Brain microvascular endothelial cell (primary cell): Measurements from ENCODE around the gene FRYL.
"Not testable (repeated sequence)": the region's sequence is repeated elsewhere in the genome, so short reads cannot be mapped to it uniquely, and the experiment has no call there.

Experiments used
- DNase-seq: peaks from one replicate; pipeline ENCODE4 v3.0.0-alpha.2; 2020
- H3K27ac ChIP-seq: fragments of 250-450 bp; sonication (Bioruptor Pico); 2 replicates; pipeline ENCODE4 v1.5.1; 2020; ENCODE audit warnings: mild to moderate bottlenecking, moderate library complexity
- H3K27me3 ChIP-seq: fragments of 250-450 bp; sonication (Bioruptor Pico); replicated peaks from 2 replicates; pipeline ENCODE4 v1.5.1; 2020; ENCODE audit warnings: mild to moderate bottlenecking
- H3K36me3 ChIP-seq: fragments of 250-450 bp; sonication (Bioruptor Pico); replicated peaks from 2 replicates; pipeline ENCODE4 v1.5.1; 2020; ENCODE audit warnings: mild to moderate bottlenecking
- H3K4me3 ChIP-seq: 2 replicates; pipeline ENCODE4 v1.5.1; 2011; ENCODE audit warnings: low read depth, mild to moderate bottlenecking, control low read depth, low read length, moderate library complexity
- in situ Hi-C: cut with HindIII; loops from 2 replicates; pipeline ENCODE4 v1.10.0; 2017; ENCODE audit warnings: low sequenced_read_pairs, low pct_ligation_motif_present
- TF ChIP-seq, protein P1 (sequence below): IDR thresholded peaks from 2 replicates; pipeline ENCODE4 v1.5.1; 2011; ENCODE audit warnings: low read depth, mild to moderate bottlenecking, moderate library complexity, low read length, control low read depth, inconsistent platforms; ENCODE audit errors: missing control alignments

Gene FRYL

DNA sequence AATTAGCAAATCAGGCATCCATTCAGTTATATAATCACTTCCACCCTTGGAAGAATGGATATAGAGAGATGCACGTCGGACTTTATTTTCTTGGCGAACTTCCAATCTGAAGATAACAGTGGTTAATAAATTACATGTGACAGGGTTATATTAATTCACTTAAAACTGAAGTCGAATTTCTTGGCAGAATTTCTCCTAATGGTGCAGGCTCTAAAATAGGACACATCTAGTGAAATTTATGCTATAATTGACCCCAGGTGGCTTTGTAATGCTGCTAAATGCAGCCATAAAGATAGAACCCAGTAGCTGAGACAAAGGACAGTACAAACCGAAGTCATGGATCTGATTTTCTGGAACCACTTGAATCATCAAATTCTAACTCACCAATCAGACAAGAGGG, 317.7 kb downstream of the FRYL start:
- Histone ChIP-seq H3K27ac (no peak overlapping the region), H3K4me3 (no peak overlapping the region), H3K36me3 (no peaks in the 10 kb centered on the region), H3K27me3 (no peaks in the 10 kb centered on the region)
- DNase-seq = no peak
- TF ChIP-seq, protein P1, sequence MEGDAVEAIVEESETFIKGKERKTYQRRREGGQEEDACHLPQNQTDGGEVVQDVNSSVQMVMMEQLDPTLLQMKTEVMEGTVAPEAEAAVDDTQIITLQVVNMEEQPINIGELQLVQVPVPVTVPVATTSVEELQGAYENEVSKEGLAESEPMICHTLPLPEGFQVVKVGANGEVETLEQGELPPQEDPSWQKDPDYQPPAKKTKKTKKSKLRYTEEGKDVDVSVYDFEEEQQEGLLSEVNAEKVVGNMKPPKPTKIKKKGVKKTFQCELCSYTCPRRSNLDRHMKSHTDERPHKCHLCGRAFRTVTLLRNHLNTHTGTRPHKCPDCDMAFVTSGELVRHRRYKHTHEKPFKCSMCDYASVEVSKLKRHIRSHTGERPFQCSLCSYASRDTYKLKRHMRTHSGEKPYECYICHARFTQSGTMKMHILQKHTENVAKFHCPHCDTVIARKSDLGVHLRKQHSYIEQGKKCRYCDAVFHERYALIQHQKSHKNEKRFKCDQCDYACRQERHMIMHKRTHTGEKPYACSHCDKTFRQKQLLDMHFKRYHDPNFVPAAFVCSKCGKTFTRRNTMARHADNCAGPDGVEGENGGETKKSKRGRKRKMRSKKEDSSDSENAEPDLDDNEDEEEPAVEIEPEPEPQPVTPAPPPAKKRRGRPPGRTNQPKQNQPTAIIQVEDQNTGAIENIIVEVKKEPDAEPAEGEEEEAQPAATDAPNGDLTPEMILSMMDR = no peak
- in situ Hi-C loops = no loop called here

DNA sequence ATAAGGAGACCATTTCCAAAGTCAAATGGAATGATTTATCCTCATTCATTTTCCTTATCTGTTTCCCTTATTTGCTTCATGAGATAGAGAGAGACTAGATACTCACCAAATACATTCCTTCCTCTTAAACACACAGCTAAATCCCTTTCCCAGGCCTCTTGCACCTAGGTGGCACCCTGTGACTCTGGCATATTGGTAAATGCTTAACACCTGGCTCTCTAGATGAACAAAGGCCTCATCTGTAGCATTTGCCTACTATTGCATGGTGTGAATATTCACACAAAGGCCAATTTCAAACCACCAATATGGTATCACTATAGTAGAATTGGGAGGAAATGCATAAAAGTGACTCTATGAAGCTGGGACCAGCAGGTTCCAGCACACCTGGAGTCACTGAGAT, 319.1 kb downstream of the FRYL start:
- Histone ChIP-seq H3K27ac (no peak overlapping the region), H3K4me3 (no peak overlapping the region), H3K36me3 (no peaks in the 10 kb centered on the region), H3K27me3 (no peaks in the 10 kb centered on the region)
- in situ Hi-C loops = no loop called here
- DNase-seq = no peak
- TF ChIP-seq, protein P1 = no peak

DNA sequence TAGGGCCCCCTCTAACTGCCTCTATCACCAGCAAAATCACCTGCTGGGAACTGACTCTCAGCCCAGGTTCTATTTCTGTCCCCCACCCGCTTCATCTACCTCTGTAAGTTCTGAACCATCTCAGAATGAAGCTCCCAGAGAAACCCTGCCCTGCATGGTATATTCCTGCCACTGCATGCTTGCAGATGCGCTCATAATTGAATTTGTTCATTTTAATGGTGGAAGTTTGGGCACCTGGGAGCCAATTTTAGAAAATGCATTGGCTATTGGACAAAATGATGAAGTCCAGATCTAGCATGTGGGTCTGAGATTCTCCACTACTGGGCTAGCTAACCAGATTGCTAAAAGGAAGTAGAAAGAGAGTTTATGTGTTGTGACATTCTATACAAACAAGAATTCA, 325.5 kb downstream of the FRYL start:
- in situ Hi-C loops = no loop called here
- DNase-seq = no peak
- Histone ChIP-seq H3K36me3 (no peaks in the 10 kb centered on the region), H3K4me3 (no peak overlapping the region), H3K27me3 (no peaks in the 10 kb centered on the region), H3K27ac (no peak overlapping the region)
- TF ChIP-seq, protein P1 = no peak

DNA sequence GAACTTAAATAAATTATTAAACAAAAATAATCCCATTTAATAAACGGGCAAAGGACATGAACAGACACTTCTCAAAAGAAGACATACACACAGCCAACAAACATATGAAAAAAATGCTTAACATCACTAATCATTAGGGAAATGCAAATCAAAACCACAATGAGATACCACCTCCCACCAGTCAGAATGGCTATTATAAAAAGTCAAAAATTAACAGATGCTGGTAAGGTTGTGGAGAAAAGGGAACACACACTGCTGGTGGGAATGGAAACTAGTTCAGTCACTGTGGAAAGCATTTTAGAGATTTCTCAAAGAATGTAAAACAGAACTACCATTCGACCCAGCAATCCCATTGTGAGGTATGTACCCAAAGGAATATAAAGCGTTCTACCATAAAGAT, 328.4 kb downstream of the FRYL start:
- DNase-seq, H3K36me3 ChIP-seq, H3K27ac ChIP-seq, H3K4me3 ChIP-seq, H3K27me3 ChIP-seq, in situ Hi-C loops: not testable (repeated sequence)

DNA sequence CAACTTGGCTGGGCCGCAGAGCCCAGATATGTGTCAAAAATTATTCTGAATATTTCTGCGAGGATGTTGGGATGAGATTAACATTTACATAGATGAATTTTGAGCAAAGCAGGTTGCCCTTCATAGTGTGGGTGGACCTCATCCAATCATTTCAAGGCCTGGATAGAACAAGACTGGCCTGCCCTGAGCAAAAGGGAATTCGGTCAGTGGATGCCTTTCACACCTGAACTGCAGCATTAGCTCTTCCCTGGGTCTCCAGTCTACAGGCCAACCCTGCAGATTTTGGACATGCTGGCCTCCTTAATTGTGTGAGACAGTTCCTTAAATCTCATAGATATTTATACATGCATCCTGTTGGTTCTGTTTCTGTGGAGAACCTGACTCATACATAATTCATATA, 329.3 kb downstream of the FRYL start:
- H3K27ac ChIP-seq = no peak overlapping the region
- no peak for DNase-seq
- no peak overlapping the region for H3K4me3 ChIP-seq
- in situ Hi-C loops = no loop called here
- TF ChIP-seq, protein P1 = no peak
- no peaks in the 10 kb centered on the region for H3K27me3 ChIP-seq
- H3K36me3 ChIP-seq = no peaks in the 10 kb centered on the region

DNA sequence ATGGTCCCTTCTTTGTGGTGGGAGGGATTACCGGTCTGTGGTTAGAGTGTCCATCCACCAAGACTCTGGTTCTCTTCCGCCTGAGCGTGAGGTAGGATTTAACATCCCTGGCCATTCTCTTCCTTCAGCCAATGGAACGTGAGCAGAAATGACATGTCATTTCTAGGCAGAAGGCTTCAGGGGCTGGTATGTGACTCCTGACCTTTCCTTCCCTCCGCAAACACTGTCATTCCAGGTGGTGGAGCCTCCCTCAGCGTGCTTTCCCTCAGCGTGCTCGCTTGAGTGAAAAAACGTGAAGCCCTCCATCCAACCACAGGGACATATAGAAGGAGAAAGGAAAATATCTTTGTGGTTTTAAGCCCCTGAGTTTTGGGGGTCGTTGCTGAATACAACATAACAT, 330.9 kb downstream of the FRYL start:
- Histone ChIP-seq H3K36me3 (no peaks in the 10 kb centered on the region), H3K27ac (no peak overlapping the region), H3K4me3 (no peak overlapping the region), H3K27me3 (no peaks in the 10 kb centered on the region)
- no peak for DNase-seq
- TF ChIP-seq, protein P1 = no peak
- in situ Hi-C loops = no loop called here
